Measurements from ENCODE around the gene CMA1.
"Not testable (repeated sequence)": the region's sequence is repeated elsewhere in the genome, so short reads cannot be mapped to it uniquely, and the experiment has no call there.

- TF ChIP-seq EZH2 (optimal IDR thresholded peaks at IDR 0.05; ENCODE audit: low read depth, low read length); EZH2phosphoT487 (IDR thresholded peaks at IDR 0.05; ENCODE audit: low read length): not testable (repeated sequence)
- TF ChIP-seq, protein P1, sequence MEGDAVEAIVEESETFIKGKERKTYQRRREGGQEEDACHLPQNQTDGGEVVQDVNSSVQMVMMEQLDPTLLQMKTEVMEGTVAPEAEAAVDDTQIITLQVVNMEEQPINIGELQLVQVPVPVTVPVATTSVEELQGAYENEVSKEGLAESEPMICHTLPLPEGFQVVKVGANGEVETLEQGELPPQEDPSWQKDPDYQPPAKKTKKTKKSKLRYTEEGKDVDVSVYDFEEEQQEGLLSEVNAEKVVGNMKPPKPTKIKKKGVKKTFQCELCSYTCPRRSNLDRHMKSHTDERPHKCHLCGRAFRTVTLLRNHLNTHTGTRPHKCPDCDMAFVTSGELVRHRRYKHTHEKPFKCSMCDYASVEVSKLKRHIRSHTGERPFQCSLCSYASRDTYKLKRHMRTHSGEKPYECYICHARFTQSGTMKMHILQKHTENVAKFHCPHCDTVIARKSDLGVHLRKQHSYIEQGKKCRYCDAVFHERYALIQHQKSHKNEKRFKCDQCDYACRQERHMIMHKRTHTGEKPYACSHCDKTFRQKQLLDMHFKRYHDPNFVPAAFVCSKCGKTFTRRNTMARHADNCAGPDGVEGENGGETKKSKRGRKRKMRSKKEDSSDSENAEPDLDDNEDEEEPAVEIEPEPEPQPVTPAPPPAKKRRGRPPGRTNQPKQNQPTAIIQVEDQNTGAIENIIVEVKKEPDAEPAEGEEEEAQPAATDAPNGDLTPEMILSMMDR (IDR thresholded peaks at IDR 0.05; ENCODE audit: low read length), result not testable (repeated sequence)
Observed at GRCh38 chr14:24549064-24549463, 41.0 kb upstream of the CMA1 start.
